Peyer's patch (tissue), 4 donors: Measurements from ENCODE around the gene SIL1. TPM values are rescaled to one million over a fixed set of nuclear protein-coding genes. Genes with fewer than 3 reads are reported as not detected.
"Not testable (repeated sequence)": the region's sequence is repeated elsewhere in the genome, so short reads cannot be mapped to it uniquely, and the experiment has no call there.

Experiments used
- DNase-seq, 3 donors: peaks; one replicate each; pipeline ENCODE4 v3.0.0-alpha.2; 2017 to 2019
- H3K27ac ChIP-seq, 4 donors: fragments of 200-600 bp; sonication (generic); one replicate each; pipeline ENCODE4 v1.5.1; 2016 to 2019
- H3K27me3 ChIP-seq, 2 donors: fragments of 200-600 bp; sonication (generic); one replicate each; pipeline ENCODE4 v1.5.1; 2019
- H3K36me3 ChIP-seq, 3 donors: fragments of 200-600 bp; sonication (generic); one replicate each; pipeline ENCODE4 v1.5.1; 2016 to 2019
- H3K4me1 ChIP-seq, 4 donors: fragments of 200-600 bp; sonication (generic); one replicate each; pipeline ENCODE4 v1.5.1; 2016 to 2019
- H3K4me3 ChIP-seq, 4 donors: fragments of 200-600 bp; sonication (generic); 1 replicate in 3 of 4; 2 replicates in 1 of 4; pipeline ENCODE4 v1.5.1; 2016 to 2019; ENCODE audit warnings: mild to moderate bottlenecking in 1 of 4
- H3K9me3 ChIP-seq, 4 donors: fragments of 200-600 bp; sonication (generic); one replicate each; pipeline ENCODE4 v1.5.1; 2016 to 2019; ENCODE audit warnings: mild to moderate bottlenecking in 1 of 4
- POLR2A ChIP-seq, 2 donors: fragments of 450-650 bp; IDR thresholded peaks; one replicate each; pipeline ENCODE4 v1.5.1; 2017; ENCODE audit warnings: antibody characterized with exemption in 2 of 2, mild to moderate bottlenecking in 2 of 2, moderate library complexity in 2 of 2
- total RNA-seq, 4 donors: library from RNA; depleted of rRNA; stranded (reverse); fragments of >200 nt; gene quantifications; one replicate each; pipeline ENCODE4 v1.1.0, GENCODE V29; 2016
- TF ChIP-seq, protein P1 (sequence below), 6 experiments: fragments of 450-650 bp in 4 of 6; fragments of 200-600 bp in 2 of 6; sonication (generic) in 1 of 6; IDR thresholded peaks; one replicate each; pipeline ENCODE4 v1.5.1; 2017 to 2019; ENCODE audit warnings: antibody characterized with exemption in 6 of 6, mild to moderate bottlenecking in 3 of 6, moderate library complexity in 1 of 6

SIL1 gene
- total RNA-seq, 4 donors from 2014 or later, result 23.6 to 84.2 (median 39.2) TPM

DNA sequence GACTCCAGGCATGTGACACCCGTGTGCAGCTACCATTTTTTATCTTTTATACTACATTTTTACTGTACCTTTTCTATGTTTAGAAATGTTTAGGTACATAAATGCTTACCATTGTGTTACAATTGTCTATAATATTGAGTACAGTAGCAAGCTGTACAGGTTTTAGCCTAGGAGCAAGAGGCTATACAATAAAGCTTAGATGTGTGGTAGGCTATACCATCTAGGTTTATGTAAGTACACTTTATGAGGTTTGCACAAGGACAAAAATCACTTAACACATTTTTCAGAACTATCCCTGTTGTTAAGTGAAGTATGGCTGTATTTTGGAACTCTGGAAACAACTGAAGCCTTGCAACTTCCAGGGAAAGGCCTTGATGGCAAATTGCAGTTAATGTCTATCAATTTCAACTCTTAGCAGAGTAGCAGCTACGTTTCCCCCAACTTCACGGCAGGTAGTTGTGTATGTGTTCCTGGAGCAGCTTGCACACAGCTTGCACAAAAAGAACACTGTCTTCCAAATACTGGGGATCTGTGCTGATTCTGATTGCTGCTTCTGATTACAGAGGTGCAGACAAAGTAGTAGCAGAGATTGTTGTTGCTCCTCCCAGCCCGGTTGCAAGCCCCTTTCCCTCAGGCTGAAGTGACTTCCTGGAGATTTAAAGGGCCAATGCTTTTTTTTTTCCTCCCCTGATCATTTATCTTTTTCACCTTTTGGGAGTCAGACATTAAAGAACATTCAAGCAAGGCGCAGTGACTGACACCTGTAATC lies 30.0 kb downstream of the SIL1 start:
- Histone ChIP-seq H3K9me3 (peaks cover 0 to 8% (median 0%) of the 10 kb centered on the region in 4 donors), H3K4me1 (no peaks in the 10 kb centered on the region), H3K27ac (no peak overlapping the region), H3K27me3 (no peaks in the 10 kb centered on the region), H3K36me3 (no peaks in the 10 kb centered on the region), H3K4me3 (no peak overlapping the region)
- TF ChIP-seq, protein P1, sequence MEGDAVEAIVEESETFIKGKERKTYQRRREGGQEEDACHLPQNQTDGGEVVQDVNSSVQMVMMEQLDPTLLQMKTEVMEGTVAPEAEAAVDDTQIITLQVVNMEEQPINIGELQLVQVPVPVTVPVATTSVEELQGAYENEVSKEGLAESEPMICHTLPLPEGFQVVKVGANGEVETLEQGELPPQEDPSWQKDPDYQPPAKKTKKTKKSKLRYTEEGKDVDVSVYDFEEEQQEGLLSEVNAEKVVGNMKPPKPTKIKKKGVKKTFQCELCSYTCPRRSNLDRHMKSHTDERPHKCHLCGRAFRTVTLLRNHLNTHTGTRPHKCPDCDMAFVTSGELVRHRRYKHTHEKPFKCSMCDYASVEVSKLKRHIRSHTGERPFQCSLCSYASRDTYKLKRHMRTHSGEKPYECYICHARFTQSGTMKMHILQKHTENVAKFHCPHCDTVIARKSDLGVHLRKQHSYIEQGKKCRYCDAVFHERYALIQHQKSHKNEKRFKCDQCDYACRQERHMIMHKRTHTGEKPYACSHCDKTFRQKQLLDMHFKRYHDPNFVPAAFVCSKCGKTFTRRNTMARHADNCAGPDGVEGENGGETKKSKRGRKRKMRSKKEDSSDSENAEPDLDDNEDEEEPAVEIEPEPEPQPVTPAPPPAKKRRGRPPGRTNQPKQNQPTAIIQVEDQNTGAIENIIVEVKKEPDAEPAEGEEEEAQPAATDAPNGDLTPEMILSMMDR (IDR thresholded peaks at IDR 0.05), result no peak
- TF ChIP-seq POLR2A (IDR thresholded peaks at IDR 0.05), result no peak
- no peak for DNase-seq

DNA sequence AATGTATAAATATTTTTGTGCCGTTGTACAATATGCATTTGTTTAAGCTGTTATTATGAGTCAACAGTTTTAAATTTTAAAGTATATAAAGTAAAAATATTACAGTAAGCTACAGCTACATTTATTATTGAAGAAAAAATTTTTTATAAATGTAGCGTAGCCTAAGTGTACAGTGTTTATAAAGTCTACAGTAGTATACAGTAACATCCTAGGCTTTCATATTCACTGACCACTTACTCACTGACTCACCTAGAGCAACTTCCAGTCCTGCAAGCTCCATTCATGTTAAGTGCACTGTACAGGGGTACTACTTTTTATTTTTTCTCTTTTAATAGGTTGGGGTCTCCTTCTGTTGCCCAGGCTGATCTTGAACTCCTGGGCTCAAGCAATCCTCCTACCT lies 30.6 kb downstream of the SIL1 start:
- Histone ChIP-seq H3K9me3 (peaks cover 0 to 5% (median 0%) of the 10 kb centered on the region in 4 donors), H3K36me3 (no peaks in the 10 kb centered on the region), H3K27ac (no peak overlapping the region), H3K4me3 (no peak overlapping the region), H3K27me3 (no peaks in the 10 kb centered on the region), H3K4me1 (no peaks in the 10 kb centered on the region)
- no peak for DNase-seq
- TF ChIP-seq, protein P1 (IDR thresholded peaks at IDR 0.05), result no peak
- no peak for TF ChIP-seq POLR2A (IDR thresholded peaks at IDR 0.05)

DNA sequence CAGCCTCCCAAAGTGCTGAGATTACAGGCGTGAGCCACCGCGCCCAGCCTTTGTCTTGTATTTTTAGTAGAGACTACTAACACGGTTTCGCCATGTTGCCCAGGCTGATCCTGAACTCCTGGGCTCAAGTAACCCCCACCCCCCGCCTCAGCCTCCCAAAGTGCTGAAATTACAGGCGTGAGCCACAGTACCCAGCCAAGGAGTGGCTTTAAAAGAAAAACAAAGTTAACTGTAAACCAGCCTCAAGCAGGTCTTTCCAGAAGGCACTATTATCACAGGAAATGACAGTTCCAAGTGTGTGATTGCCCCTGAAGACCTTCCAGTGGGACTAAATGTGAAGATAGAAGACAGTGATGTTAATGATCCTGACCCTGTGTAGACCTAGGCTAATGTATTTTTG lies 31.1 kb downstream of the SIL1 start:
- no peak for TF ChIP-seq POLR2A (IDR thresholded peaks at IDR 0.05)
- TF ChIP-seq, protein P1 (IDR thresholded peaks at IDR 0.05), result no peak
- H3K4me3 ChIP-seq, result no peak overlapping the region
- H3K36me3 ChIP-seq, result no peaks in the 10 kb centered on the region
- H3K27ac ChIP-seq, result no peak overlapping the region
- H3K4me1 ChIP-seq, result no peaks in the 10 kb centered on the region
- DNase-seq, result no peak
- H3K27me3 ChIP-seq, result no peaks in the 10 kb centered on the region
- H3K9me3 ChIP-seq, result peaks cover 0 to 2% (median 0%) of the 10 kb centered on the region in 4 donors

DNA sequence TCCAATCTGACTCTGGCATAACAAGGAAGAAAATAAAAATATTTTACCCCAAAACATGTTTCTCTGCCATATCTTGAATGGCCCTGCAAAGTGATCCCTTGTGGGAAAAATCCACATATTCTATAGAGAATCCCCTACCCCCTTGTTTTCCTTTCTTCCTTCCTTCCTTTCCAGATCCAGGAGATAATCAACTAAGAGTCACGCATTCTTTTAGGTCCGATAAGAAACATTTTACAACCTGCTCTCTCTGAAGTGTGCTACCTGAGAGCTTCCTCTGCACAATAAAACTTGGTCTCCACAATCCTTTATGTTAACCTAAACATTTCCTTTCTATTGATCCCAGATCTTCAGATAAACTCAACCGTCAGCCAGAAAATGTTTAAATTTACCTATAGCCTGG lies 33.3 kb downstream of the SIL1 start:
- H3K4me1 ChIP-seq, H3K27ac ChIP-seq, H3K36me3 ChIP-seq, H3K9me3 ChIP-seq, H3K4me3 ChIP-seq, DNase-seq, H3K27me3 ChIP-seq: not testable (repeated sequence)

DNA sequence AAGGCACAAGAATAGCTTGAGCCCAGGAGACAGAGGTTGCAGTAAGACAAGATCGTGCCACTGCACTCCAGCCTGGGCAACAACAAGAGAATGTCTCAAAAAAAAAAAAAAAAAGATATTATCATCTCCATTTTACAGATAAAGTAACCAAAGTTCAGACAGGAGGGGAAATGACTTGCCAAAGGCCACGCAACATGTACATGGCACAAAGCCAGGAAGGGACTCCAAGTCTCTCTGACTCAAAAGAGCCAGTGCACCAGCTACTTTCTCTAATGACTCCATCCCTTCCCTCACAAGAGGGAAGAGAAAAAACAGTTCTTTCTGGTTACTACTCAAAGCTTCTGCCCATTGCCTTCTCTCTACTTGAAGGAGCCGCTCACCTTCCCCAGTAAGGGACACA lies 34.1 kb downstream of the SIL1 start:
- no peaks in the 10 kb centered on the region for H3K9me3 ChIP-seq
- H3K4me1 ChIP-seq, result no peaks in the 10 kb centered on the region
- TF ChIP-seq, protein P1 (IDR thresholded peaks at IDR 0.05), result no peak
- TF ChIP-seq POLR2A (IDR thresholded peaks at IDR 0.05), result no peak
- H3K36me3 ChIP-seq, result no peaks in the 10 kb centered on the region
- H3K27ac ChIP-seq, result no peak overlapping the region
- peak in 1 of 3 donors; percentile 52 for DNase-seq
- no peaks in the 10 kb centered on the region for H3K27me3 ChIP-seq
- no peak overlapping the region for H3K4me3 ChIP-seq

DNA sequence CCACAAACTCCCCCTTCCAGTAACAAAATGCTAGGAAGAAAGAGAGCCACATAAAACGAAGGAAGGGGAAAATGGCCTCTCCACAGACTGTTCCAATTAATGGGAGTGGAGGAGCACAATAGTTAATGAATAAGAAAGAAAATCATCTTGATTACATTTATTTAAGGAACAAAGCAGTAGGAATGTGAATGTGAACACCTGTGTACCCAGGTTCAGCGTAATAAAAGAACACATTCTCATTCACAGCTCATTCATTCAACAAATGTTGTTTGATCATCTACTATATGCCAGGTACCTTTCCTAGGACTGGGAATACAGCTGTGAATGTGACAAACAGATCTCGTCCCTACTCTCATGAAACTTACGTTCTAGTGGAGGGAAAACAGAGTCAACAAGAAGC lies 35.7 kb downstream of the SIL1 start:
- Histone ChIP-seq H3K4me1 (no peaks in the 10 kb centered on the region), H3K27ac (no peak overlapping the region), H3K9me3 (no peaks in the 10 kb centered on the region), H3K27me3 (no peaks in the 10 kb centered on the region), H3K4me3 (no peak overlapping the region), H3K36me3 (no peaks in the 10 kb centered on the region)
- TF ChIP-seq POLR2A (IDR thresholded peaks at IDR 0.05), result no peak
- TF ChIP-seq, protein P1 (IDR thresholded peaks at IDR 0.05), result no peak
- no peak for DNase-seq
